Mucosa of rectum (tissue), 2 donors: ENCODE data around the gene MYO5A.
A peak's percentile ranks its signal among the peaks of the same experiment; 100 is the strongest.

ENCODE experiments used
- H3K27ac ChIP-seq, 2 donors: one replicate each; pipeline ENCODE4 v1.7.0; 2013; ENCODE audit warnings: inconsistent platforms in 2 of 2, low read depth in 2 of 2, low read length in 2 of 2
- H3K27me3 ChIP-seq, 2 donors: one replicate each; pipeline ENCODE4 v1.7.0; 2013; ENCODE audit warnings: low read length in 2 of 2; ENCODE audit not compliant: control insufficient read depth in 2 of 2, insufficient read depth in 2 of 2
- H3K36me3 ChIP-seq, 2 donors: one replicate each; pipeline ENCODE4 v1.7.0; 2013; ENCODE audit warnings: low read length in 2 of 2; ENCODE audit not compliant: control insufficient read depth in 2 of 2, insufficient read depth in 2 of 2
- H3K4me1 ChIP-seq, 2 donors: one replicate each; pipeline ENCODE4 v1.7.0; 2013; ENCODE audit warnings: low read length in 2 of 2, mild to moderate bottlenecking in 1 of 2; ENCODE audit not compliant: control insufficient read depth in 2 of 2, insufficient read depth in 2 of 2
- H3K4me3 ChIP-seq, 2 donors: one replicate each; pipeline ENCODE4 v1.7.0; 2013; ENCODE audit warnings: low read length in 2 of 2
- H3K9ac ChIP-seq, 2 donors: one replicate each; pipeline ENCODE4 v1.7.0; 2013; ENCODE audit warnings: low read length in 2 of 2, low read depth in 1 of 2, mild to moderate bottlenecking in 1 of 2
- H3K9me3 ChIP-seq, 2 donors: one replicate each; pipeline ENCODE4 v1.7.0; 2013; ENCODE audit warnings: low read length in 2 of 2; ENCODE audit not compliant: control insufficient read depth in 2 of 2
- donor health status: healthy.
- donor health status: Normal muscosa, but diverticular disease.

The MYO5A gene

DNA sequence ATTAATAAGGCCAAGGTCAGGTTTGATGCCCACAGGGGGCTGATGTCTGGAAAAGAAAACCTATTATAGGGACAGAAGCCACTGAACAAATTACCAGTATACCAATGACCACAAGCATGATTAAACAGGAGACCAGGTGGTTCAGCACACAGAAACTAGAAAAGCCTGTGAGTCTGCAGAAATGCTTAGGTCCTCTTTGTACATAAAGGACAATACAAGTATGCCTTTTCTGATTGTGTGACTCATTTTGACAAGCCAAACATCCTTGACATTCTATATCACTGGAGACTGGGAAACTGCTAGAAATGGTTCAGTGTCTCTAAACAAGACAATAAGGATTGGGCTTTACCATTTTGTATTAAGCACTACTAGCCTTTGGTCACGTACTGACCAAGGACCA lies 119.9 kb downstream of the MYO5A start:
- H3K4me3 ChIP-seq: no peak overlapping the region
- no peak overlapping the region for H3K9ac ChIP-seq
- no peak overlapping the region for H3K27ac ChIP-seq
- H3K9me3 ChIP-seq: no peaks in the 10 kb centered on the region
- no peaks in the 10 kb centered on the region for H3K27me3 ChIP-seq
- no peaks in the 10 kb centered on the region for H3K36me3 ChIP-seq
- no peaks in the 10 kb centered on the region for H3K4me1 ChIP-seq

DNA sequence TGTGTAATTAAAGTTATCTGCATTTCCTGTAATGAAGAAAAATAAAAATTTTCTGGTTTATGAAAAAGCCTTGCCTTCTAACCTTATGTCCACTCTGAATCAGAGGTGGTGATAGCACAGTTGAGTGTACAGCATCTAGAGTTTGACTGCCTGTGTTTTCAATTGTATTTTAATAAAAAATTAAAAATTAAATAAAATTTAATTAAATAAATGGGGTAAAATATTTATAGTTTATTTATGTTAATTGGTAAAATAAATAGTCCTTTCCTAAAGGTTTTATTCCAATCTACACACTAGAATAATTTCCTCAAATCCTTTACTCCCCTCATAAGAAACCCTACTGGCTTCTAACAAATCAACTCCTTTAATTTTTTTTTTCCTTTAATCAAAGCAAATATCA lies 121.3 kb downstream of the MYO5A start:
- Histone ChIP-seq H3K9me3 (no peaks in the 10 kb centered on the region), H3K9ac (no peak overlapping the region), H3K36me3 (no peaks in the 10 kb centered on the region), H3K27me3 (no peaks in the 10 kb centered on the region), H3K4me3 (no peak overlapping the region), H3K4me1 (no peaks in the 10 kb centered on the region), H3K27ac (no peak overlapping the region)

DNA sequence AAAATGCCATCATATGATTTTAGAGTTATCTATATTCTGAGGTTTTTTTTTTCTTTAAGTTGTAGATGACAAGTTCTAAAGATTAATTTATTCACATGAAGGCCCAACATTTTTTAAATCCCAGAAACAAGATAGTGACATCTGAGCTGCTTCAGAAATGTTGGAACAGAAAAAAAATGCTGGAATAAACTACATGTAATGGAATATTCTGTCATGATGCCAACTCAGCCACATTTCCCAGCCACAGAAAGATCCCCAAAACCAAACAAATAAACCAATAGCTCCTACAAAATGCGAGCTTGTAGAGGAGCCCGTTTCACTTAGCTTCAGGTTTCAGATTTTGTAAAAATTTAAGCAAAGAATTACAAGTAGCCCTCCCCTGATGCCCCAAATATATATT lies 122.1 kb downstream of the MYO5A start:
- Histone ChIP-seq H3K9me3 (no peaks in the 10 kb centered on the region), H3K27me3 (no peaks in the 10 kb centered on the region), H3K4me1 (no peaks in the 10 kb centered on the region), H3K27ac (no peak overlapping the region), H3K36me3 (no peaks in the 10 kb centered on the region), H3K4me3 (no peak overlapping the region), H3K9ac (no peak overlapping the region)

DNA sequence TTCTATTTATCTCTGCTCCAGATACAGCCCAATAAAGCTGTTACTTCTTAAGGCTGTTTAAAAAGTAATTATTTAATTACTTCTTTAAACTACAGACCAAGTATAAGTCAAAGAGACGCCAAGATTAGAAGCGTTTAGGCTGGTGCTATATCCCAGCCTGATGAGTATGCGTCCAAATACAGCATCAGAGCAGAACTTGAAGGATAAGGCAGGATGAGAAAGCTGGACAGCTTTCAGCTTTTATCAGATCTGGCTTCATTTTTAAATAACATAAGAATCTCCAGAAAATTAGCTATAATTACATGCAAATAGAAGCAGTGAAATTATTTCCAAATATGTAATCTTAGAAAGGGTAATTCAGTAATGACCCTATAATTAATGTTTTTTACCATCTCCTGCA lies 122.8 kb downstream of the MYO5A start:
- Histone ChIP-seq H3K27me3 (no peaks in the 10 kb centered on the region), H3K9me3 (no peaks in the 10 kb centered on the region), H3K36me3 (no peaks in the 10 kb centered on the region), H3K4me3 (no peak overlapping the region), H3K27ac (no peak overlapping the region), H3K4me1 (no peaks in the 10 kb centered on the region), H3K9ac (no peak overlapping the region)

DNA sequence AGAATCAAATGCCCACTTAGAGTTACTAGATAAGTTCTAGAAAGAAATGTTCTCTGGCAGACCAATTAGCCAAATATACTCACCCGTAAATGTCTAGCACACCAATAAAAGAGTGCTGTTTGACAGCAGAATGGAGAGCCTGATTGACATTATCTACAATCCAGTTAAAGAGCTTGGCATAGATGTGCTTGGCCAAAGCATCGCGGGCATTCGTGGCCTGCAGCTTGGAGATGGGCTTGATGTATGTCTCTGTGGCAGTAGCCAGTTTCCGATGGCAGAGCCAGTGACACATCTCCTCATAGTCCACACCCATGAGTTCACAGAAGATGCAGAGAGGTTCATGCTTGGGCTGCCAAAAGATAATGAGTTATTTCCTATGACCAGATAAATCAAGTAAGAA lies 131.6 kb downstream of the MYO5A start:
- Histone ChIP-seq H3K4me3 (no peak overlapping the region), H3K9me3 (no peaks in the 10 kb centered on the region), H3K27me3 (no peaks in the 10 kb centered on the region), H3K27ac (no peak overlapping the region), H3K9ac (no peak overlapping the region), H3K4me1 (no peaks in the 10 kb centered on the region), H3K36me3 (no peaks in the 10 kb centered on the region)

DNA sequence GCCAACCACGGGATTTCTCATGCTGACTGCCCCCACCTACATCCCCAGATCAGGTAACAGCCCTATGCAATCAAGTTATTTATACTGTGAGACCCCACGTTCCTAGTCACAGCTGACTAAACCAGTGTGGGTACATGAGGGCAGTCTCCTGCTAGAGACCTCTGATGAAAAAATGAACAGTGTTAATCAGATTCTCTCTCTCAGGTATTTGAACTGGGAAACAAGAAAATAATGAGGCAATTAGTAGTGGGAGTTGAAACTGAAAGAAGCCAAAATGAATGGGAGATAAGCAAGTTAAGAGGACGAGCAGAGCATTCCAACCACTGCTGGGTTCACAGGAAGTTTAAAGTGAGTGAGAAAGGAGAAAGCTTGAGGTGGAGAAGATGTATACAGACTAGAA lies 134.6 kb downstream of the MYO5A start:
- Histone ChIP-seq H3K27me3 (no peaks in the 10 kb centered on the region), H3K9ac (no peak overlapping the region), H3K9me3 (no peaks in the 10 kb centered on the region), H3K4me1 (no peaks in the 10 kb centered on the region), H3K27ac (no peak overlapping the region), H3K4me3 (no peak overlapping the region), H3K36me3 (no peaks in the 10 kb centered on the region)

DNA sequence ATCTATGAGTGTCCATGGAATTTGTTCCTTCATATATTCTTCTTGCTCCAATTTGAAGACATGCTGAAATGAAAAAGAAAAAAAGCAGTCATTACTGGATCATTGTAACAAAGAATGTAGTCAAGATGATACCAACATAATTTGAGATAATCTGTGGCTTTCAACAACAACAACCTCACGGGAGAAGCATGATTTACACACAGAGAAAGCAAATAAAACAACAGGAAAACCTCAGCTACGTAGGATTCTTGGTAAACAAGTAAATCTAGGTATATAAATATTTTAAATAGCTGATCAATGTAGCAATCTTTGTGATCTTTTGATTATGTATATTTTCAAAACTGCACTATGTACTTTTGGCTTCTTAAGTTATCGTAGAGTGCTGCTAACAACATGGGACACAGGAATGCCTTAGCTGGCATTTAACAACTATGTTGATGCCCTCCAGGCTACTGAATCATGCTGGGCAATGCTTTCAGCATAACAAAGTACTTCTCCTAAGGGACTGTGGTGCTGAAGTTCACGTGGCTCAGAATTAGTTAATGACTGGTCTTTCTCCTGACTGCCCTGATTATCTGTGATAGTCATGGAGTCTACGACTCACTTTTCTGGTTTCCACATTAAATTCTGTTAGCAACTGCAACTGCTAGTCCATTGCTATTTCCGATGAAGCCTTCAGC lies 136.5 kb downstream of the MYO5A start:
- H3K27ac ChIP-seq: no peak overlapping the region
- H3K4me3 ChIP-seq: no peak overlapping the region
- H3K36me3 ChIP-seq: peaks cover 0 to 3% of the 10 kb centered on the region in 2 donors
- H3K9me3 ChIP-seq: no peaks in the 10 kb centered on the region
- no peaks in the 10 kb centered on the region for H3K27me3 ChIP-seq
- H3K9ac ChIP-seq: no peak overlapping the region
- no peaks in the 10 kb centered on the region for H3K4me1 ChIP-seq

DNA sequence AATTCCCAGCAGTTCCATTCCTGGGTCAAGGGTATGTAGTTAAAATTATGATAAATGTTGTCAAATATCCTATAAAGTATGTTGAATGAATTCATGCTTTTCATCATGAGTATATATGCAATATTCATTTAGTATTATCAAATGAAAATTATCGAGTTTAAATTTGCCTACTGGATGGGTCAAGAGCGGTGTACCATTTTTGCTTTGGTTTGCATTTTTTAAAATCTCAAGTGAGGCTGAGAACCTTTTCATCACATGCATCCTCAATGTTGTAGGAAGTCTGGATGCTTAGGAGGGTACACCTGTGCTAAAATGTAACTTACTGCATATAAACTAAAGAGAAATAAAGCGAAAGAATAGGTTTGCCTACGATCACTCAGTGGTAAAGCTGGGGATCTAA lies 137.6 kb downstream of the MYO5A start:
- Histone ChIP-seq H3K27me3 (no peaks in the 10 kb centered on the region), H3K36me3 (peaks cover 0 to 3% of the 10 kb centered on the region in 2 donors), H3K4me3 (no peak overlapping the region)

DNA sequence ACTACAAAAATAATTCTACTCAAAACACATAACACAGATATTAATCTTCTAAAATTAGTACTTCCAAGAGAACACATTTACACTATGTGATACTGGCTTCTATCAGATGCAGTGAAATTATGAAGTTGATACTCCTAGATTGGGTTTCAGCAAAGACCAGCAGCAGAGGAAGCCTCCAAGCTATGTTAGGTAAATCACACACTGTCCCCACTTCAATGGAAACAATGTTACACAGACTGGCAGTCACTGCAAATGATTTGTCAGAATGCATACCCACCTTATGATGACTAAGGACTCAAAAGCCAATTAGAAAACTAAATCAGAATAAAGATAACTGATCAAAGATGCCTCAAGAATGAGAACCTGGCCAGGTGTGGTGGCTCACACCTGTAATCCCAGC lies 143.0 kb downstream of the MYO5A start:
- Histone ChIP-seq H3K4me1 (peaks cover 0 to 2% of the 10 kb centered on the region in 2 donors), H3K4me3 (no peak overlapping the region), H3K9me3 (no peaks in the 10 kb centered on the region), H3K27me3 (no peaks in the 10 kb centered on the region), H3K27ac (no peak overlapping the region), H3K36me3 (peaks cover 0 to 14% of the 10 kb centered on the region in 2 donors), H3K9ac (no peak overlapping the region)

More for the DNA sequence above, 137.6 kb downstream of the MYO5A start:
- Histone ChIP-seq H3K9ac (no peak overlapping the region), H3K4me1 (no peaks in the 10 kb centered on the region), H3K9me3 (no peaks in the 10 kb centered on the region), H3K27ac (no peak overlapping the region)

DNA sequence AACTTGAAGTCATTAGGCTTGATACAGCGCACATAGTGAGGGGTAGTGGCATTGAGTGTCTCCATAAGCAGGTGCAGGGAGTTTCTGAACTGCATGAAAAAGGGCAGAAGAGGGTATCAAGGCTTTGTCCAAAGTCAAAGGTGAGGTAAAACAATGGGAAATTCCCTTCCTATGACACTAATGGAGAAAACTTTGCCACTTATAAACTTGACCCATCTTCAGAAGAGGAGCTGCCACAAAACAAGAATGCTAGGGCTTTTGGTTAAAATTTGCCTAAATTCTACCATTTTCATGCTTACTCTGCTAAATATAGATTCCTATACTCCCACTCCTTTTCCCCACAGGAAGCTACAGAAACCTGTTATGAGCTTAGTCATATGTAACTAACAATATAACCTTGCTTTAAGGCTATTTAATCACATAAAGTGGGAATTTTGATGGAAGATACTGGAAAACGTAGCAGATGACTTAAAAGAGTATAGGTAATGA lies 145.5 kb downstream of the MYO5A start:
- Histone ChIP-seq H3K9ac (no peak overlapping the region), H3K36me3 (peaks cover 0 to 19% of the 10 kb centered on the region in 2 donors), H3K4me3 (no peak overlapping the region), H3K27me3 (no peaks in the 10 kb centered on the region), H3K9me3 (no peaks in the 10 kb centered on the region), H3K27ac (peak overlapping the region in 1 of 2 donors; percentile 39), H3K4me1 (peaks cover 0 to 2% of the 10 kb centered on the region in 2 donors)
